GM12891 (cell line): ENCODE data around the gene SALL3.

ENCODE experiments used
- DNase-seq: peaks from one replicate; pipeline ENCODE4 v3.0.0; 2011; ENCODE audit warnings: low spot score; ENCODE audit not compliant: insufficient read length
- FAIRE-seq: peaks from 2 replicates; lab custom pipeline; 2011; peaks lifted over from hg19 to GRCh38; lab: Jason Lieb, UNC
- PAX5 ChIP-seq: IDR thresholded peaks from 2 replicates; pipeline ENCODE4 v1.6.1; 2011; ENCODE audit warnings: low read length, moderate library complexity, mild to moderate bottlenecking; ENCODE audit not compliant: insufficient read depth, severe bottlenecking
- POLR2A ChIP-seq: IDR thresholded peaks from 2 replicates; pipeline ENCODE4 v1.6.1; 2011; ENCODE audit warnings: low read depth, low read length, control low read depth
- POLR2AphosphoS5 ChIP-seq: IDR thresholded peaks from 2 replicates; pipeline ENCODE4 v1.6.1; 2011; ENCODE audit warnings: low read depth, low read length, control low read depth
- POU2F2 ChIP-seq: IDR thresholded peaks from 2 replicates; pipeline ENCODE4 v1.6.1; 2011; ENCODE audit warnings: low read depth, mild to moderate bottlenecking, control low read depth, low read length, moderate library complexity
- SPI1 ChIP-seq: IDR thresholded peaks from 2 replicates; pipeline ENCODE4 v1.6.1; 2011; ENCODE audit warnings: low read depth, low read length, control low read depth
- TAF1 ChIP-seq: IDR thresholded peaks from 2 replicates; pipeline ENCODE4 v1.6.1; 2011; ENCODE audit warnings: low read depth, low read length, control low read depth

SALL3 gene

DNA sequence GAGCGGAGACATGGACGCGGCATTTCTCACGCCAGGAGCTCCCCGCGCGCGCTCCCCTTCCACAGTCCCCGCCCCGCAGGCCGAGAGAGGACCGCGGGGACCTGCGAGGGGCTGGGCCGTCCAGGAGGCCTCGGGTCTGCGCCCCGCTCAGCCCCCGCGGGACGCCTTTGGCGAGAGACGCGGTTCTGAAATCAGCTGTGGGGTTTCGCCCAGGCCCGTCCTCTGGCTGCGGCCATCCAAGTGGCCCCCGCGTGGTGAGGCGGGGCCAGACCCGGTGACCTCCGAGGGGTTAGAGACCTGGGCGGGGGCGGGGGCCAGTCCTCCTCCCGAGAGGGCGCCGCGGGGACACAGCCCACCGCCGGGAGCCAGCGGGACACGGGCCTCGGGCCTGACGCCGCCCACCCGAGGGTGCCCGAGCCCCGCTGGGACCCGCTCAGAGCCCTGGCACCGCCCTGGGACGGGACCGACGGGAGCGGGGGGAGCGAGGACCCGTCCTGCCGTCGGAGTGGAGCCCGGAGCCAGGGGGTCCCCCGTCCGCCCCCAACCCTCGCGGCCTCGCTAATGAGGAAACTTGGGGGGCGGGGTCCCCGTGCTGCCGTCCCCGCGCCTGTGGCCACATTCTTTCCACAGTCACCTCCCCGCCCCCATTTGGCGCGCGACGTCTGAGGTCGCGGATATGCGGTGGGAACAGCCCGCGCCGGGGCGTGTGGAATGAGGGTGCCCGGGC is 6.1 kb upstream of the SALL3 start:
- FAIRE-seq = no peak
- TF ChIP-seq SPI1 = no peak
- TF ChIP-seq TAF1 = no peak
- no peak for TF ChIP-seq PAX5
- no peak for TF ChIP-seq POLR2A
- TF ChIP-seq POU2F2 = no peak
- TF ChIP-seq POLR2AphosphoS5 = no peak
- no peak for DNase-seq

DNA sequence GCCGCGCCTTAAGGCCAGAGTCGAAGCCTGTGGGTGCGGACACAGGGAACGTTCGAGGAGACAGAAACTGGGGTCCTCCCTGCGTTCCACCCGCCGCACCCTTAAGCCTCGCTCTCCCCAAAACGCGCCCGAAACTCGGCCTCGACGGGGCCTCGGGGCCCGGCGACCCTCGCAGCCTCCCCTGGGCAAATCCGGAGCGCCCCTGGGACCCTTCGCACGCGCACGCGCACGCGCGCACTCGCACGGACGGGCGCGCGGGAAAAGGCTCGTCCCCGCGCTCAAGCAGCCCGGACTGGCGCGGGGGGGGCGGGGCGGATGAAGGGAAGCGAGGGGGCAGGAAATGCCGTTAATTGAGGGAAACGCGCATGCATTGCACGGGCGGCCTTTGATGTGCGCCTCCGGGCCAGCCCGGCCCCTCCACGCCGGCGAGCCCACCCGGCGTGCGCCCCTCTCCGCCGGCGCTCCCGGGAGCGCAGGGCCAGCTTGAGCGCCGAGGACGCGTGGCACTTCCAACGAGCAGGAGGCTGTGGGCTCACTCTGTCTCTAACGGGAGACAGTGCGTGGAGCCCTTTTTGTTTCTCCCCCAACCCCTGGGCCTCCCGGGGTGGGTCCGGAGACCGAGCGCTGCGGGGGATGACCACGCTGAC is 5.4 kb upstream of the SALL3 start:
- no peak for FAIRE-seq
- TF ChIP-seq POLR2AphosphoS5 (no peak), SPI1 (no peak), PAX5 (no peak), POLR2A (no peak), POU2F2 (no peak), TAF1 (no peak)
- no peak for DNase-seq

DNA sequence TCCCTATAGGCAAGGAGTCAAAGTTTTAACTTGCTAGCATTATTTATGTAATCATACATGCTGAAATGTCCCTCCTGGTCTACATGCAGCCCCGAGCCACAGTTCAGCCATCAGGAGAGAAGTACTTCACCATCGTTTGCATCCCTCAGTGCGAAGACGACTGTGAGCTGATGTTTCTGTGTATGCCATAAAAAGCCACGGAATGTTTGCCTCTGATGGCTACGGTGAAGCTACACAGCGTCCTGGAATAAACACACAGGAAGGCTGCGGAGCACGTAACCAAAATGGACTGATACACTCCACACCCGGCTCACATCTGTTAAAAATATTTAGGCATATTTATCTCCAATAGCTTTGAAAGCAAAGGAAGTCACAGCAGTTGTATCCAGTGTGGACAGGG is 4.3 kb upstream of the SALL3 start:
- TF ChIP-seq SPI1 = no peak
- TF ChIP-seq POLR2AphosphoS5 = no peak
- no peak for TF ChIP-seq POU2F2
- no peak for TF ChIP-seq TAF1
- no peak for TF ChIP-seq POLR2A
- TF ChIP-seq PAX5 = no peak
- no peak for FAIRE-seq

DNA sequence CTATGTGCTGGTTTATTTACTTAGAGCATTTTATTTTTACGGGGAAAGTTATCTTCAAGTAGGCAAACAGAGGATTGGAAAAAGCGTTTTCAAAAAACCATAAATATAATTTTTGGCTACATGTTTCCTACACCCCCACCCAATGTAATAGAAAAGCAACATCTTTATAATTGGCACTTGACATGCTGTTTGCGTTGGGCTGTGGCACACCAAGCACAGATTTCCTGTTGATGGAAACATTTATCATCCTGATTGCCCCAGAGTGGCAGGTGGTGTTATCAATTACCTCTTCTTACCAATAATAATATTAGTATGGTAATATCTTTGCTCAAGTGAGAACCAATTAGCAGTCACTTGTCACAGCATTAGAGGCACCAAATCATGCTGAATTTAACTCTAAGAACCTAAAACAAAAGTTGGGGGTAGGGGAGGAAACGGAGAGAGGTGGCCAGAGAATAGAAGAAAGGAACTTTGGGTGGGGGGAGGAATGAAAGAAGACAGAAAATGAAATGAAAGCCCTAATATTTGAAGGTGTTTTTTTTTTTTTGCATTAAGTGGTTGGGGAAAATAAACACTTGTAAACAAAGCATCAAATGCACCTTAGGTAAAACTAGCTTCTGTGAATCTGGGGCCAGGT is 3.8 kb upstream of the SALL3 start:
- TF ChIP-seq POLR2AphosphoS5 = no peak
- TF ChIP-seq TAF1 = no peak
- no peak for TF ChIP-seq PAX5
- no peak for TF ChIP-seq POLR2A
- no peak for TF ChIP-seq POU2F2
- no peak for TF ChIP-seq SPI1
- DNase-seq (no peak), FAIRE-seq (no peak)

More for the DNA sequence above, 4.3 kb upstream of the SALL3 start:
- no peak for DNase-seq

DNA sequence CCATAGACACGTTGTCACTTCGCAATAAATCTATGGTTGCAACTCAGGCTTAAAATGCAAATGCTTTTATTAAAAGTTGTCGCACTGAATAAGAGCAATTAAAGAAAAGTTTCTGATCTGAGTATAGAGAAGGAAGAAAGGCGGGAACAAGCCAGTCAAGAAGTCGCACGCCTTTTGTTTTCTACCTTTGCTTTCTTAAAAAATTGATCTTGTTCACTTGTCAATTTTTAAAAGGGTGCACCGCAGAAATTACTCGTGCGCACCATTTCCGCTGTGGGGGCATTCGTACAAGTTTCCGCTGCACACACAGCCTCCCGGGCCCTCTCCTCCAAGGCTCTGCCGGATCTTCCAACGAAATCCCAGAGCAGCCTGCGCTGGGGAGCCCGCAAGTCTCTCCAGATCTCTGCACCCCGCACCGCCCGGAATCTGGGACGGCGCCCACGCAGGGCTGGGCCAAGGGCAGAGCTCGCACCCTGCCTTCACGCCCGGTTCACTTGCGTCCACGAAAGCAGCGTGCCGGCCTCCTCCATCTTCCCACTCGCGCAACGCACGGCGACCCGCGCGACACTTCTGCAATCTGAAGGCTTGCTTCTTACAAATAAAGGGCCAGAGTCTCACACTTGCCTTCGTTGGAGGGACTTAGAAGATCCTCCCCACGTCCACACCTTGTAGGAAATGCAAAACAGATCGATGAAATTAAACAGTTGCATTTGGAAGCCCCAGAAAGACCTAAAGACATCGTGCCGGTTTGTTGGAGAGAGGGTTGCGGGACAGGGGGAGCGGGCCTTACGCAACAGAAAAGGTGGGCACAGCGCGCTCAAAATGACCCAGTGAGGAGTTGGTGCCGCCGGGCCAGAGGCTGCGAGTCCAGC is 2.6 kb upstream of the SALL3 start:
- DNase-seq = no peak
- FAIRE-seq = no peak
- no peak for TF ChIP-seq TAF1
- no peak for TF ChIP-seq PAX5

DNA sequence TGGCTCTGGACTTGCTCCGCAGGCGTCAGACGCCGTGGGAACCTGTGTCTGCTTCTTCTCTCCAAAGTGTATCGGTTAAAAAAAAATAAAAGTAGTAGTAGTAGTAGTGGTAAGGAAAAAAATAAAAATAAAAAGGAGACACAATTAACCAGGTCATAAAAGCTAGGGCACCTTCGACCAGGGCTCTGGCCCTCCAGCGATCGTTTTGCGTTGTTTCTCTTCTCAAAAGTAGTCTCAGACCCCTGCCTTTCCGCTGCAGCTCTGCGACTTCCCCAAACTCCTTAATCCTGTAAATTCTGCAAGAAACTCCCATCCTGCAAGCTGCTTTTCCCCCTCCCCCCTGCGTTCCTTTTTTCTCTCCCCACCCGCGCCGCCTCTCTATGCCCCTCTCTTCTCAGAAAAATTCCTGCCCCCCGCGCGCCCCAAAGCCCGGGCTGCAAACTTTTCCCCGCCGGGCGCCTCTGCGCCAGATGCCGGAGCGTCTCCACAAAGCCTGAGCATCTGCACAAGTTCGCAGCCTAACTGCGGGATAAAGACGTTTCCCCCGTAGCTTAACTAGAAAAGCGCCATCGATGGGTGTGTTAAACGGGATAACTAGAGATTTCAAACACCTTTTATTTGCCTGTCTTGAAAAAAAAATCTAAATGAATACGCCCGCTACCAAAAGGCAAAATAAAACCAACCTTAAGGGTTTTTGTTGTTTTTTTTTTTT is 1.8 kb upstream of the SALL3 start:
- TF ChIP-seq PAX5 (no peak), SPI1 (no peak)
- no peak for FAIRE-seq
- no peak for DNase-seq

DNA sequence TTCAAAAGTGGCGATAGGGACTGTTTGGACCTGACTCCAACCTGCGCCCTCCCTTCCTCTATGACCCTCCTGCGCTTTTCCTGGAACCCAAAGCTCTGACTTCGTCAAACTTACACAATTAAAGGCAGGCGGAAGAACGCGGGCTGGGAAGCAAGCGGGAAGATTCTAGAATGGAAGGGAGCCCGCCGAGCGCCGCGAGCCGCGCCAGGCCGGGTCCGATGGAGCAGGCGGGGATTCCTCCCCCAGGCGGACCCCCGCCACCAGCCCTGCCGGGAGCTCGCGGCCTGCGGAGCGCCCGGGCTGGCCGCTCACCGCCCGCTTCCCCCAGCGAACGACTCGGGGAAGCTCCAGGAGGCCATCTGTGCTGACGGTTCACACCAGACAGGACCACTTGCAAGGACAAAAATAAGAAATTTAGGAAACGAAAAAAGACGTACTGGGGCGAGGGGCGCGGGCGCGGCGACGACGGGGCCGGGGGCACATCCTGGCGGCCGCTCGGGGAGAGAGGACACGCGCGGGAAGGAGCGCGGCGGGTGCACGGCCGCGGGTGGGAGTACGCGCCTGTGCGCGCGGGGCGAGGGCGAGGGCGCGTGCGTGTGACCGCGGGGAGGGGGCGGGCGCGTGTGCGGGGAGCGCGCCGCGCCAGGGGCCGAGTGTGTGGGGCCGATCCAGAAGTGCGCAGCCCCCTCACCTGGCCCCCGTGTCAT is 1.1 kb upstream of the SALL3 start:
- DNase-seq (no peak), FAIRE-seq (no peak)
- TF ChIP-seq TAF1 = no peak
- no peak for TF ChIP-seq POLR2AphosphoS5
- no peak for TF ChIP-seq POLR2A
- no peak for TF ChIP-seq PAX5
- TF ChIP-seq POU2F2 = no peak
- TF ChIP-seq SPI1 = no peak

DNA sequence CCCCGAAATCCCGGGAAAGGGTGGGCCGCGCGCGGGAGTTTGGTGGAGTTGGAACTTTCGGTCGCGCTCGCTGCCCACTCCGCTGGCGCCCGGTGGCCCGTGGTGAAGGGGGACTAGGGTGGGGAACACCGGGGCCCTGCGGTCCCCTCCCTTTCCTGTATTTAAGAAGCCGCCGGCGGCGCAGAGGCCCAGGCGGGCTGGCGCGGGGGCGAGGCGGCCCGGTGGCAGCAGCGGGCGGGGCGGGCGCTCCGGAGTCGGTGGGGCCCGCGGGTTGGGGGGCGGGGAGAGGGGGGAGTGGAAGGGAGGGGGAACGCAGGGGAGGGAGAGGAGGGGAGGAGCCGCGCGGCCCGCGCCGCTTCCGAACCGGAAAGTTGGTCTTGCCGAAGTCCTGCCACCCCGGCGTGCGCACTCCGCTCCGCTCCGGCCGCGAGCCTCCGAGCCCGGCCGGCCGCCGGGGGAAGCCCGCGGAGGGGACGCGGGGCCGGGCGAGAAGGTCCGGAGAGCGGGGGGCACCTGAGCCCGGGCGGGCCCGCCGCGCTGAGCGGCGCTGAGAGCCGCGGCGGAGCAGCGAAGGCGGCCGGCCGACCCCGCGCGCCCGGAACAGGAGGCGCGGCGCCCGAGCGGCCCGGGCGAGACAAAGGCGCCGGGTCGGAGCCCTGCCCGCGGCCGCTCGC is 425 bp upstream of the SALL3 start:
- DNase-seq = no peak
- no peak for FAIRE-seq
- TF ChIP-seq POLR2A = no peak
- TF ChIP-seq TAF1 = no peak
- TF ChIP-seq PAX5 = no peak
- TF ChIP-seq POU2F2 = no peak
- TF ChIP-seq SPI1 = no peak
- TF ChIP-seq POLR2AphosphoS5 = no peak

DNA sequence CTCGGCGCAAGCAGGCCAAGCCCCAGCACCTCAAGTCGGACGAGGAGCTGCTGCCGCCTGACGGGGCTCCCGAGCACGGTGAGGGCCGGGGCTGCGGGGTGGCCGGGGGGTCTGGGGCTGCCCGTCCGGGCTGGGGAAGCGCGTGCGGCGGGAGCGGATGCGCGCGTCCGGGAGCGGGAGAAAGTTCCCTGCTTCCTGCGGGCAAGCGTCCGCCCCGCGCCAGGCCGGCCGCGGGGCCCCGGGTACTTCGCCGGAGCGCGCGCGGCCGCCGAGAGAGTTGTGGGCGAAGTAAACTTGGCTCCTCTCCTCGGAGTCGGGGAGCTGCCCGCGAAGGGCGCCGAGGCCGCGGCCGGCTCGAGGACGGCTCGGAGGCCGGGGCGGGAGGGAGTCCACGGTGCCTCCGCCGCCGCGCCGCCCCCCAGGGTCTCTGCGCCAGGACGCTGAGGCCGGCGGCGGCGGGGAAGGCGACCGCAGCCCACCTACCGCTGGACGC is 707 bp downstream of the SALL3 start:
- FAIRE-seq (no peak), DNase-seq (no peak)
- no peak for TF ChIP-seq SPI1
- no peak for TF ChIP-seq POLR2A
- no peak for TF ChIP-seq POU2F2
- no peak for TF ChIP-seq TAF1
- TF ChIP-seq PAX5 = no peak
- no peak for TF ChIP-seq POLR2AphosphoS5
